A549 (cell line): ENCODE measurements around the gene RAPGEF2.

Source experiments
- CTCF ChIP-seq: fragments of >200 bp; sonication (Bioruptor Twin); formaldehyde crosslinking; IDR thresholded peaks from 3 replicates; pipeline ENCODE4 v1.5.1; 2016
- MAX ChIP-seq: IDR thresholded peaks from 2 replicates; pipeline ENCODE4 v1.6.1; 2012
- PHF8 ChIP-seq: fragments of 200-600 bp; sonication (generic); IDR thresholded peaks from 2 replicates; pipeline ENCODE4 v1.6.1; 2016; ENCODE audit warnings: low read depth, mild to moderate bottlenecking, antibody characterized with exemption, moderate library complexity, borderline replicate concordance
- RFX5 ChIP-seq: fragments of 450-650 bp; IDR thresholded peaks from 2 replicates; pipeline ENCODE4 v1.7.1; 2014; ENCODE audit warnings: antibody characterized with exemption, mild to moderate bottlenecking, moderate library complexity
- SREBF2 ChIP-seq: fragments of 450-650 bp; IDR thresholded peaks from 2 replicates; pipeline ENCODE4 v1.6.1; 2014; ENCODE audit warnings: mild to moderate bottlenecking, moderate library complexity
- ZC3H11A ChIP-seq: fragments of 450-650 bp; IDR thresholded peaks from 2 replicates; pipeline ENCODE4 v1.6.1; 2014; ENCODE audit warnings: antibody characterized with exemption, mild to moderate bottlenecking

- TF ChIP-seq ZC3H11A (no peak), MAX (no peak), PHF8 (peak; percentile 35), CTCF (no peak), RFX5 (no peak), SREBF2 (no peak)
These were observed at the start of gene RAPGEF2 for GRCh38 chr4:159102622-159103383.
